Testis (tissue), 3 donors: ENCODE measurements around the gene SASH1. TPM values are rescaled to one million over a fixed set of nuclear protein-coding genes. Genes with fewer than 3 reads are reported as not detected.

Experiments
- DNase-seq: peaks from one replicate; pipeline ENCODE4 v3.0.0-alpha.2; 2019
- H3K27ac ChIP-seq, 2 donors: fragments of 200-600 bp; sonication (generic); one replicate each; pipeline ENCODE4 v1.5.1; 2019
- H3K27me3 ChIP-seq: fragments of 200-600 bp; sonication (generic); one replicate; pipeline ENCODE4 v1.5.1; 2019
- H3K36me3 ChIP-seq: fragments of 200-600 bp; sonication (generic); one replicate; pipeline ENCODE4 v1.5.1; 2017; ENCODE audit warnings: low read depth; ENCODE audit errors: missing control alignments
- H3K4me1 ChIP-seq: fragments of 200-600 bp; sonication (generic); one replicate; pipeline ENCODE4 v1.5.1; 2019
- H3K4me3 ChIP-seq, 2 donors: fragments of 200-600 bp; sonication (generic); one replicate each; pipeline ENCODE4 v1.5.1; 2017 to 2019
- H3K9me3 ChIP-seq: fragments of 200-600 bp; sonication (generic); one replicate; pipeline ENCODE4 v1.5.1; 2017
- POLR2A ChIP-seq: fragments of 450-650 bp; IDR thresholded peaks from one replicate; pipeline ENCODE4 v1.6.1; 2017; ENCODE audit warnings: antibody characterized with exemption, mild to moderate bottlenecking, moderate library complexity
- WGBS, 2 donors: methylation state at CpG; one replicate each; pipeline ENCODE4 v1.1.5; 2018; 5-methylcytosine and 5-hydroxymethylcytosine counted together
- intact Hi-C: fragments of 100-400 bp; cut with DNase I; formaldehyde crosslinking; loops from one replicate; pipeline ENCODE4 v1.15.1; 2023; ENCODE audit warnings: low total_unique reads
- polyA plus RNA-seq: library from polyadenylated mRNA; stranded (reverse); fragments of 350-450 nt; fragmentation: Illumina TruSeq; extraction: RNeasy Lipid Tissue Mini Kit (QIAGEN cat#74804); gene quantifications from one replicate; pipeline ENCODE4 v1.2.3, GENCODE V29; 2014; ENCODE audit warnings: low read depth, low replicate concordance; ENCODE audit not compliant: insufficient read depth
- total RNA-seq, 2 donors: library from RNA; depleted of rRNA; stranded (reverse); fragments of >200 nt; gene quantifications; one replicate each; pipeline ENCODE4 v1.2.3, GENCODE V29; 2016
- TF ChIP-seq, protein P1 (sequence below), 3 experiments: fragments of 450-650 bp in 2 of 3; fragments of 200-600 bp in 1 of 3; sonication (generic) in 1 of 3; IDR thresholded peaks; one replicate each; pipeline ENCODE4 v1.5.1; 2016 to 2019; ENCODE audit warnings: antibody characterized with exemption in 3 of 3, mild to moderate bottlenecking in 2 of 3, moderate library complexity in 1 of 3

The SASH1 gene
- total and polyA plus RNA-seq, 3 donors from 2014 or later, result 12.1 to 42.1 (median 40.3) TPM

DNA sequence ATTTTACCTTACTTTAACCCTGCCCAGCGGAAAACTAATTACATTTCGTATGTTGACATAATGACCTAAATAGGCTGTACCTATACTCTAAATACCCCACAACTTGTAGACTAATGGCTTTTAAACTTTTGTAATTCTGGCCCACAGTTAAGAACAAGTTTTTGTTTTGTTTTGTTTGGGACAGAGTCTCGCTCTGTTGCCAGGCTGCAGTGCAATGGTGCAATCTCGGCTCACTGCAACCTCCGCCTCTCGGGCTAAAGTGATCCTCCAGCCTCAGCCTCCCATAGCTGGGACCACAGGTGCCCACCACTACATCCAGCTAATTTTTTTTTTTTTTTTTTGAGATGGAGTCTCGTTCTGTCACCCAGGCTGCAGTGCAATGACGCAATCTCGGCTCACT, 5.7 kb upstream of the SASH1 start:
- WGBS, 2 donors, result 94 to 95% methylated on average over 9 of the region's 9 CpGs
- intact Hi-C loops, result no loop called here
- no peak for DNase-seq

DNA sequence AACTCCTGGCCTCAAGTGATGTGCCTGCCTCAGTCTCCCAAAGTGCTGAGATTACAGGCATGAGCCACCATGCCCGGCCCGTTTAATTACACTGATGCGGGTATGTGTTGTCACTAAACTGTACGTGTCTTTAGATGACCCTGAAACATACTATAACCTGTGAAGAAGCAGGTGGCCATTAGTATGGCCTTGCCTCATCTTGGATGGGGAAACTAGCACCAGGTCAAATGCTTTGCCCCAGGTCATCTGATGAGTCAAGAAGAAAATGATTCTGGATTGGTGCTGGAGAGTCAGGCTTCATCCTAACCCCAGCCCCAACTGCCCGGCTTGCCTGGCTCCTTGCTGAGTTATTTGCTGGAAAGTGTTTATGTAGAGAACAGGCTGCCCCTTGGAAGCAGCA, 2.9 kb upstream of the SASH1 start:
- Histone ChIP-seq H3K9me3 (no peaks in the 10 kb centered on the region), H3K36me3 (no peaks in the 10 kb centered on the region), H3K27me3 (no peaks in the 10 kb centered on the region), H3K4me3 (no peak overlapping the region), H3K27ac (no peak overlapping the region), H3K4me1 (peaks cover 8% of the 10 kb centered on the region)
- WGBS, 2 donors, result 89 to 90% methylated on average over 5 of the region's 5 CpGs
- DNase-seq, result no peak
- intact Hi-C loops, result no loop called here
- TF ChIP-seq, protein P1, sequence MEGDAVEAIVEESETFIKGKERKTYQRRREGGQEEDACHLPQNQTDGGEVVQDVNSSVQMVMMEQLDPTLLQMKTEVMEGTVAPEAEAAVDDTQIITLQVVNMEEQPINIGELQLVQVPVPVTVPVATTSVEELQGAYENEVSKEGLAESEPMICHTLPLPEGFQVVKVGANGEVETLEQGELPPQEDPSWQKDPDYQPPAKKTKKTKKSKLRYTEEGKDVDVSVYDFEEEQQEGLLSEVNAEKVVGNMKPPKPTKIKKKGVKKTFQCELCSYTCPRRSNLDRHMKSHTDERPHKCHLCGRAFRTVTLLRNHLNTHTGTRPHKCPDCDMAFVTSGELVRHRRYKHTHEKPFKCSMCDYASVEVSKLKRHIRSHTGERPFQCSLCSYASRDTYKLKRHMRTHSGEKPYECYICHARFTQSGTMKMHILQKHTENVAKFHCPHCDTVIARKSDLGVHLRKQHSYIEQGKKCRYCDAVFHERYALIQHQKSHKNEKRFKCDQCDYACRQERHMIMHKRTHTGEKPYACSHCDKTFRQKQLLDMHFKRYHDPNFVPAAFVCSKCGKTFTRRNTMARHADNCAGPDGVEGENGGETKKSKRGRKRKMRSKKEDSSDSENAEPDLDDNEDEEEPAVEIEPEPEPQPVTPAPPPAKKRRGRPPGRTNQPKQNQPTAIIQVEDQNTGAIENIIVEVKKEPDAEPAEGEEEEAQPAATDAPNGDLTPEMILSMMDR (IDR thresholded peaks at IDR 0.05), result no peak
- TF ChIP-seq POLR2A, result no peak

More for the DNA sequence above, 5.7 kb upstream of the SASH1 start:
- no peaks in the 10 kb centered on the region for H3K36me3 ChIP-seq
- TF ChIP-seq POLR2A, result no peak
- TF ChIP-seq, protein P1 (IDR thresholded peaks at IDR 0.05), result no peak
- H3K4me1 ChIP-seq, result no peaks in the 10 kb centered on the region
- no peak overlapping the region for H3K4me3 ChIP-seq
- H3K9me3 ChIP-seq, result no peaks in the 10 kb centered on the region
- no peaks in the 10 kb centered on the region for H3K27me3 ChIP-seq
- no peak overlapping the region for H3K27ac ChIP-seq

- H3K4me1 ChIP-seq, result peaks cover 8% of the 10 kb centered on the region
- TF ChIP-seq, protein P1 (IDR thresholded peaks at IDR 0.05), result no peak
- no peak for TF ChIP-seq POLR2A
- no peak overlapping the region for H3K4me3 ChIP-seq
- WGBS, 2 donors, result 91% methylated on average over 9 of the region's 9 CpGs
- DNase-seq, result no peak
- no peaks in the 10 kb centered on the region for H3K36me3 ChIP-seq
- no peak overlapping the region for H3K27ac ChIP-seq
- intact Hi-C loops, result no loop called here
- H3K9me3 ChIP-seq, result no peaks in the 10 kb centered on the region
- no peaks in the 10 kb centered on the region for H3K27me3 ChIP-seq
Observed at GRCh38 chr6:148340586-148341297, 1.9 kb upstream of the SASH1 start.

DNA sequence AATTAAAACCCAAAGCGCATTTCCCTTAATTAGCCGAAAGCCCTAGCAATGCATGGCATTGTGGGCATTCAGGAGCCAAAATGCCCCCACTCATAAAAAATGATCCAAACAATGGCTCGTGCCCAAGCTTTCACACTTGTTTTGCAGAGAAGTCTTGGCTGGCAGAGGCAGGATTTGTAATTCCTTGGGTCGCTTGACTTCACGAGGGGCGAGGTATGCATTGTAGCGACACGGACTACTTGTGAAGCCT, 613 bp upstream of the SASH1 start:
- H3K9me3 ChIP-seq, result no peaks in the 10 kb centered on the region
- intact Hi-C loops, result no loop called here
- WGBS, 2 donors, result 6 to 9% methylated on average over 8 of the region's 8 CpGs
- H3K4me3 ChIP-seq, result peak overlapping the region; percentile 65 to 73
- H3K27ac ChIP-seq, result peak overlapping the region; percentile 82 to 87
- DNase-seq, result no peak
- H3K27me3 ChIP-seq, result no peaks in the 10 kb centered on the region
- TF ChIP-seq POLR2A, result no peak
- TF ChIP-seq, protein P1 (IDR thresholded peaks at IDR 0.05), result no peak
- H3K4me1 ChIP-seq, result peaks cover 8% of the 10 kb centered on the region
- no peaks in the 10 kb centered on the region for H3K36me3 ChIP-seq
